Memory B cell (primary cell): ENCODE data around the gene CBX8.

ENCODE experiments used
- ATAC-seq: fragments of 150-1000 bp; cut with Tn5 transposase; 2 replicates; pipeline ENCODE4 v1.10.0; 2021; ENCODE audit warnings: low read depth, mild to moderate bottlenecking, moderate library complexity
- DNase-seq, 2 donors: peaks; one replicate each; pipeline ENCODE4 v3.0.0; 2022; ENCODE audit warnings: low spot score in 2 of 2
- H3K27ac Mint-ChIP-seq: one replicate; pipeline ENCODE4 v1.8.0; 2022; ENCODE audit warnings: mild to moderate bottlenecking, moderate library complexity, mixed read lengths
- H3K27me3 Mint-ChIP-seq: one replicate; pipeline ENCODE4 v1.8.0; 2022; ENCODE audit warnings: mixed read lengths
- H3K36me3 Mint-ChIP-seq: one replicate; pipeline ENCODE4 v1.8.0; 2022; ENCODE audit warnings: mild to moderate bottlenecking, mixed read lengths
- H3K4me1 Mint-ChIP-seq: one replicate; pipeline ENCODE4 v1.8.0; 2022; ENCODE audit warnings: mixed read lengths
- H3K4me3 Mint-ChIP-seq: one replicate; pipeline ENCODE4 v1.8.0; 2022; ENCODE audit warnings: mild to moderate bottlenecking, moderate library complexity, mixed read lengths
- H3K9me3 Mint-ChIP-seq: one replicate; pipeline ENCODE4 v1.8.0; 2022; ENCODE audit warnings: mixed read lengths

CBX8 gene

DNA sequence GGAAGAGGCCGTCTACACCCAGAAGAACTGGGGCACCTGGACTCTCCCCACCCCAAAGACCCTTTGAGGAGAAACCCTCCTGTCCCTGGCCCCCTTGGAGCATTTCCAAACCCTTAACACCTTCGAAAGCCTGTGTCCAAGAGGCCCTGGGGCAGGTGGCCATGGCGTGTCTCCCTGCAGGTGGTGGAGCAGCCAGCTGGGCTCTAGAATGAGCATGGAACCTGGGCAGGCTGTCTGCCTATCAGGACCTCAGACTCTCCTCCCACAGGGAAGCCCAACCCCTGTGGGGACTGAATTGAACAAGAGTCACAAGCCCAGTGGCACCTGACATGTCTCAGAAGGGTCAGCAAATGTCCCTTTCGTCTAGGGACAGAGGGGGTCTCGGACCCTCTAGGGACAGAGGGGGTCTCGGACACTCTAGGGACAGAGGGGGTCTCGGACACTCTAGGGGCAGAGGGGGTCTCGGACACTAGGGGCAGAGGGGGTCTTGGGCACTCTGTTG, 33.9 kb upstream of the CBX8 start:
- Mint-ChIP-seq H3K27ac (no peak overlapping the region), H3K9me3 (no peaks in the 10 kb centered on the region), H3K36me3 (peaks cover 13% of the 10 kb centered on the region), H3K4me1 (peaks cover 22% of the 10 kb centered on the region), H3K4me3 (no peak overlapping the region), H3K27me3 (peaks cover under 1% of the 10 kb centered on the region)
- DNase-seq (no peak), ATAC-seq (no peak)

DNA sequence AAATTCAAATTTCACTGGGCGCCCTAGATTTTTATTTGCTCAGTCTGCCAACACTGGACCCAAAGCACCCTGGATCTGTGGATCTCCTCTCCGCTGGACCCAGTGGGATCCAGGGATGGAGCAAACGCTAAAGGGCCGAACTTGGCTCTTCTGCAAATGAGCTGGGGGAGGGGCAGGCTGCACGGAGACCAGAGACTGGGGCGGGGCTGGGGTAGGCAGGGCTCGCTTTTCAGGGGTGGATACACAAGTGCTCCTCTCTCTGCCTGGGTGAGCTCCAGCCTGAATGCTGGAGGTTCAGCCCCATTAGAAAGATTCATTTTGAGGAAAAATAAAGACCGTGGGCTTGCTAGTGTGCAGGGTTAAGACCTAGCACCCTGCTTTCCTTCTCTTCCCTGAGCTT, 33.4 kb upstream of the CBX8 start:
- Mint-ChIP-seq H3K4me3 (no peak overlapping the region), H3K27me3 (peaks cover 3% of the 10 kb centered on the region), H3K27ac (no peak overlapping the region), H3K9me3 (no peaks in the 10 kb centered on the region), H3K36me3 (peaks cover 13% of the 10 kb centered on the region), H3K4me1 (peaks cover 22% of the 10 kb centered on the region)
- ATAC-seq (no peak), DNase-seq (no peak)

- Mint-ChIP-seq H3K27ac (no peak overlapping the region), H3K27me3 (peaks cover 4% of the 10 kb centered on the region), H3K4me1 (peaks cover 16% of the 10 kb centered on the region), H3K4me3 (no peak overlapping the region), H3K36me3 (peaks cover 6% of the 10 kb centered on the region), H3K9me3 (no peaks in the 10 kb centered on the region)
- ATAC-seq (no peak), DNase-seq (no peak)
Observed at GRCh38 chr17:79829457-79829856, 32.6 kb upstream of the CBX8 start.

DNA sequence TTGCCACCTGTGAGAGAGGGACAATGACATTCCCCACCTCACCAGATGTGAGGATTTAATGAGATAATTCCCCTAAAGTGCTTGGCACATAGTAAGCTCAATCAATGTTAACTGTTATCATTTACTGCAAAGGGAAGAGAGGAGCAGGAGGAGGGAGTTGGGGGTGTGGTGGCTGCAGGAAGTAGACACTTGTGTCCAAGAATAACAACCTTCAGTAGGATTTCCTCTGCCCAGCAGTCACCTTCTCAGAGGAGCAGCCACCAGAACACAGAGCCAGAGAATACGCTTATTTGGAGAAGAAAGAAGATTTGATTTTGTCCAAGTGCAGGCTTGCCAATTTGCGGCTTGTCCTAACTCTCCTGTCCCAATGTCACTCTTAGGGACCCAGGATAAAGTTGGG, 32.1 kb upstream of the CBX8 start:
- Mint-ChIP-seq H3K36me3 (peaks cover 7% of the 10 kb centered on the region), H3K27ac (no peak overlapping the region), H3K4me1 (peaks cover 16% of the 10 kb centered on the region), H3K9me3 (no peaks in the 10 kb centered on the region), H3K4me3 (no peak overlapping the region), H3K27me3 (peaks cover 6% of the 10 kb centered on the region)
- DNase-seq (no peak), ATAC-seq (no peak)

DNA sequence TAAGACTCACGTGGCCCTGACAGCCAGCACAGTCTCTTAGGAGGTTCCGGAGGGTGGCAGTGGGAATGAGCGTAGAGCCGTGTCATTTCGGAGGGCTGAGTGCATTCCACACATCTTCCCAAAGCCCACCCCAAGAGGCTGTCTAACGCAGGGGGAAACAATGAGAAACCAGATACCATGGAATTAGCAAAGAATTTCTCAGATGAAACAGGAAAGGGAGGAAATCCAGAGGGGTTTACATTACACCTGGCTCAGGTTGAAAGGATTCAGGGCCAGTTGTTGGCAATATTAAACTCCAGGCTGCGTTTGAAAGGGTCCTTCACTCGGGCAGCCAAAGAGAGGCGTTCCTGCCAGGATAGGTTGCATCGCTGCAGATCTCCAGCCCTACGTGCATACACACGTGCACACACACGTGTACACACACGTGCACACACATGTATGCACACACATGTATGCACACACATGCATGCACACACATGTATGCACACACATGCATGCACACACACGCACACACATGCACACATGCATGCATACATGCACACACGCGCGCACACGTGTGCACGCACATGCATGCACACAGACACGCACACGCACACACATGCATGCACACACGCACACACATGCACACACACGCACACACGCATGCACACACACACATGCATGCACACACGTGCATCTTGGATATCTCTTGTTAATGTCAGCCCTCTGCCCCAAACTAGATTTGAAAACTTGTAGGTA, 30.1 kb upstream of the CBX8 start:
- peaks cover 12% of the 10 kb centered on the region for H3K4me1 Mint-ChIP-seq
- no peak for ATAC-seq
- no peaks in the 10 kb centered on the region for H3K9me3 Mint-ChIP-seq
- no peak for DNase-seq
- H3K27me3 Mint-ChIP-seq, result peaks cover 11% of the 10 kb centered on the region
- no peak overlapping the region for H3K4me3 Mint-ChIP-seq
- no peak overlapping the region for H3K27ac Mint-ChIP-seq
- H3K36me3 Mint-ChIP-seq, result peaks cover 3% of the 10 kb centered on the region

DNA sequence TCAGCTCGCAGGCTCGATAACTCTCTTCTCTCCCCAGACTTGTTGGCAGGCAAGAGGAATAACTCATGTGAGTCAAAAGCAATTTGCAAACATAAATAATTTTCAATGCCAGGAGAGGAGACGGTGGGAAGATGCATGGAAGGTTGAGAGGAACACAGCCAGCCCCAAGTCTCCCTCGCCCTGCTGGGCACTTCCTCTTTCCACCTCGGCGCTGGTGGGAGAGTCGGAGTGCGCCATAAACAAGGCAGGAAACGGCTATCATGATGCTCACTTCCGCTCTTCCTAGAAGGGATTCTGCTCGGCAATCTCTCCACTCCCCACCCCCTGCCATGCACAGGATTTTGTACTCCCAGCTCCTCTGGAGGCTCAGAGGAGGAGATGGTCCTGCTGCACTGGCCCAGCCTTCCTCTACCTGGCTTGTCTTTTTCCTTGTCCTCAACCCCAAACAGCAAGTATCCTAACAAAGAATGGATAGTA, 29.4 kb upstream of the CBX8 start:
- Mint-ChIP-seq H3K9me3 (no peaks in the 10 kb centered on the region), H3K4me1 (peaks cover 10% of the 10 kb centered on the region), H3K27ac (no peak overlapping the region), H3K4me3 (no peak overlapping the region), H3K36me3 (peaks cover 2% of the 10 kb centered on the region), H3K27me3 (peaks cover 11% of the 10 kb centered on the region)
- DNase-seq, result no peak
- ATAC-seq, result no peak

DNA sequence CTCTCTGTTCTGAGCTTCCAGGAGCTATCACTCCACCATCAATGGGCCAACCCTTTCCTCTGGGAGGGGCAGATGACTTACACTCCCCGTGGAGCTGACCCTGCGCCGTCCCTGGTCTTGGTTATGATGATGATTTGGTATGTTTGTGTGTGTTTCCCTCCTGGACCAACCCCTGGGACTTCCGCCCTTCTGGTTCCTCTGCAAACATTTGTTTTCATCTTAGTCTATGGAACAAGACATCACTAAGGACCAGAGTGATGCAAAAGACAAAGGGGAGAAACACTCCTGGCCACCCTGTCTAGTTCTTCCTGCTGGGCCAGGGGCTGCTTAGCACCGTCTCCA, 28.7 kb upstream of the CBX8 start:
- H3K4me3 Mint-ChIP-seq, result no peak overlapping the region
- H3K9me3 Mint-ChIP-seq, result no peaks in the 10 kb centered on the region
- no peak overlapping the region for H3K27ac Mint-ChIP-seq
- no peak for DNase-seq
- peaks cover 2% of the 10 kb centered on the region for H3K36me3 Mint-ChIP-seq
- peaks cover 11% of the 10 kb centered on the region for H3K27me3 Mint-ChIP-seq
- H3K4me1 Mint-ChIP-seq, result peaks cover 10% of the 10 kb centered on the region
- ATAC-seq, result no peak

- no peak for DNase-seq
- Mint-ChIP-seq H3K9me3 (no peaks in the 10 kb centered on the region), H3K27me3 (peaks cover 13% of the 10 kb centered on the region), H3K27ac (no peak overlapping the region), H3K4me1 (peaks cover 10% of the 10 kb centered on the region), H3K4me3 (no peak overlapping the region), H3K36me3 (peaks cover 2% of the 10 kb centered on the region)
- no peak for ATAC-seq
Observed at GRCh38 chr17:79824893-79825579, 28.2 kb upstream of the CBX8 start.

GRCh38 chr17:79824234-79824633, 27.4 kb upstream of the CBX8 start:
- no peak overlapping the region for H3K4me3 Mint-ChIP-seq
- H3K36me3 Mint-ChIP-seq, result peaks cover 2% of the 10 kb centered on the region
- ATAC-seq, result no peak
- peaks cover 14% of the 10 kb centered on the region for H3K27me3 Mint-ChIP-seq
- H3K4me1 Mint-ChIP-seq, result peaks cover 9% of the 10 kb centered on the region
- no peak for DNase-seq
- H3K9me3 Mint-ChIP-seq, result no peaks in the 10 kb centered on the region
- H3K27ac Mint-ChIP-seq, result no peak overlapping the region

- H3K9me3 Mint-ChIP-seq, result no peaks in the 10 kb centered on the region
- peaks cover 2% of the 10 kb centered on the region for H3K36me3 Mint-ChIP-seq
- peaks cover 5% of the 10 kb centered on the region for H3K4me1 Mint-ChIP-seq
- H3K27ac Mint-ChIP-seq, result no peak overlapping the region
- H3K4me3 Mint-ChIP-seq, result no peak overlapping the region
- no peak for DNase-seq
- peaks cover 14% of the 10 kb centered on the region for H3K27me3 Mint-ChIP-seq
- ATAC-seq, result no peak
Observed at GRCh38 chr17:79822583-79823124, 25.8 kb upstream of the CBX8 start.

DNA sequence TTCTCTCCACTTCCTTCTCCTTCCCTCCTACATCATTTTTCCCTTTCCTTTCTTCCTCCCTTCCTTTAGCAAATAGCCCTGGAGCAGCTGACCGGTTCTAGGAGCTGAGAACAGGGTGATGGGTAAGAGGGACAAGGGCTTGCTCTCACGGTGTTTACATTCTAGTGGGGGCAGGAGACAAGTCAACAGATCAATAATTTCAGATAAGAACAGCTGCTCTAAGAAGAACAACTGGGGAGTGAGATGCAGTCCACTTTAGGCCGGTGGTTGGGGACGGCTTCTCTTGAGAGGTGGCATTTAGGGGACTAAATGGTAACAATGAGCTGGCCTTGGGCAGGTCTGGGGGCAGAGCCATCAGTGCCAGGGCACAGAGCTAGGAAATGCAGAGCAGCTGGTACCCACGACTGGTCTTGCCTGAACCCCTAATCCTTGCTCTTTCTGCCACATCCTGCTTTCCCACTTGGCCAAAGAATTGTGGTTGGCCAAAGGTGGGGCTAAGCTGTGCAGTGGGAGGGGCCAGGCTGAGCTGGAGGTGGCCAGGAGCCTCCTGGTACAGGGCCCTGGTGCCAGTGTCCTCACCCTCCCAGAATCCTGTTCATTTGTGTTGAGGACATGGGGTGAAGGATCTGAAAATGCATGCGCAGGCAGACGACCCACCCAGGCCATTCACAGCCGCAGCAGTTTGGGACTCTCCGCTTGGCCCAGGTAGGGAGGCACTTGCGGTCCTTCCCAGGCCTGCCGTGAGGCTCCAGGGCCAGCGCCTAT, 24.6 kb upstream of the CBX8 start:
- Mint-ChIP-seq H3K27ac (no peak overlapping the region), H3K27me3 (peaks cover 19% of the 10 kb centered on the region)

GRCh38 chr17:79820959-79821330, 24.1 kb upstream of the CBX8 start:
- H3K27me3 Mint-ChIP-seq, result peaks cover 23% of the 10 kb centered on the region
- H3K36me3 Mint-ChIP-seq, result peaks cover 2% of the 10 kb centered on the region
- no peaks in the 10 kb centered on the region for H3K9me3 Mint-ChIP-seq
- ATAC-seq (no peak), DNase-seq (no peak)
- H3K4me1 Mint-ChIP-seq, result no peaks in the 10 kb centered on the region
- H3K4me3 Mint-ChIP-seq, result no peak overlapping the region
- H3K27ac Mint-ChIP-seq, result no peak overlapping the region

More for the DNA sequence above, 24.6 kb upstream of the CBX8 start:
- peaks cover 3% of the 10 kb centered on the region for H3K4me1 Mint-ChIP-seq
- ATAC-seq (no peak), DNase-seq (no peak)
- H3K9me3 Mint-ChIP-seq, result no peaks in the 10 kb centered on the region
- peaks cover 2% of the 10 kb centered on the region for H3K36me3 Mint-ChIP-seq
- H3K4me3 Mint-ChIP-seq, result no peak overlapping the region

DNA sequence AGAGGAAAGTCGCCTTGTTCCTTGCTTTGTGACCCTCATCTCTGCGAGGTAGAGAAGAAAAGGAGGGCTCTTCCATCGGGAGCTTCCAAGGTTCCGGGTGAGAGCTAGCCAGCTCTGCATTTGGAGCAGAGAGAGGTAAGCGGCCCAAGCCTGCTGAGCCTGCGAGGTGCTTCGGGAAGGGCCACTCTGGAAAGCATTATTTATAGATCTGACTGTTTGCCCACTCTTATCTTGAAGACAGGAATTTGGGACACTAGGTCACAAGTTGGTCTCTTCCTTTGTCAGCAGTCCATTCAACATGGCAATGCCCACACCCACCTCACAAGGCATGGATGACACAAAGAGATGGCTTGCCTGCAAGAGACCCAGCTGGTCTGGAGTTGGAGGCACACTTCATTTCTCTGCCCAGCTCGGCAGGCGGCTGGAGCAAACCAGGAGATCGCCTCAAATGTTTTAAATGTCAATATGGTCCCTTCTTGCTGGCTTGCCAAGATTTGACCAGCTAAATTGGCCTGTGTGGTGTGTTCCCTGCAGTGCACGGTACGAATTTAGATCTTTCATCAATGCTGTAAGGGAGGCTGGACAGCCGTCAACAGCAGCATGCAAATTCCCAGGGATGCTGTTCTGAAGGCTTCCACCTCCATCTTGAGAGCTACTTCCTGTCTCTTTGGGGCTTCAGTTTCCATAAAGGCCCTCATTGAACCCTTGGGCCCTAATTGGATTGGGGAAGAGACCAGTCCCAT, 22.8 kb upstream of the CBX8 start:
- ATAC-seq, result no peak

More for the DNA sequence above, 22.8 kb upstream of the CBX8 start:
- H3K4me1 Mint-ChIP-seq, result no peaks in the 10 kb centered on the region
- no peak overlapping the region for H3K27ac Mint-ChIP-seq
- H3K27me3 Mint-ChIP-seq, result peaks cover 20% of the 10 kb centered on the region
- no peak overlapping the region for H3K4me3 Mint-ChIP-seq
- peaks cover 2% of the 10 kb centered on the region for H3K36me3 Mint-ChIP-seq
- no peaks in the 10 kb centered on the region for H3K9me3 Mint-ChIP-seq
- DNase-seq, result no peak
